Smooth muscle cell (in vitro differentiated cells): ENCODE measurements around the gene CCT6A. TPM values are rescaled to one million over a fixed set of nuclear protein-coding genes. Genes with fewer than 3 reads are reported as not detected.

ENCODE experiments used
- DNase-seq: peaks from one replicate; lab custom pipeline; 2025; ENCODE audit not compliant: unreplicated experiment; lab: John Stamatoyannopoulos, UW
- H2AFZ ChIP-seq: fragments of 200-600 bp; sonication (generic); 2 replicates; pipeline ENCODE4 v1.6.0; 2016; ENCODE audit warnings: antibody characterized with exemption, low read depth, mild to moderate bottlenecking
- H3F3A ChIP-seq: fragments of 200-600 bp; sonication (generic); 2 replicates; pipeline ENCODE4 v1.6.0; 2017; ENCODE audit warnings: antibody characterized with exemption, low read depth
- H3K27ac ChIP-seq: fragments of 200-600 bp; sonication (generic); 2 replicates; pipeline ENCODE4 v1.5.1; 2016; ENCODE audit warnings: low read depth, mild to moderate bottlenecking
- H3K27me3 ChIP-seq: fragments of 200-600 bp; sonication (generic); 2 replicates; pipeline ENCODE4 v1.6.1; 2016; ENCODE audit warnings: low read depth, mild to moderate bottlenecking
- H3K36me3 ChIP-seq: fragments of 200-600 bp; sonication (generic); 2 replicates; pipeline ENCODE4 v1.5.1; 2016; ENCODE audit warnings: low read depth
- H3K4me1 ChIP-seq: fragments of 200-600 bp; sonication (generic); 2 replicates; pipeline ENCODE4 v1.5.1; 2016; ENCODE audit warnings: low read depth
- H3K4me2 ChIP-seq: fragments of 200-600 bp; sonication (generic); 2 replicates; pipeline ENCODE4 v1.6.0; 2016; ENCODE audit warnings: mild to moderate bottlenecking
- H3K4me3 ChIP-seq: fragments of 200-600 bp; sonication (generic); 2 replicates; pipeline ENCODE4 v1.5.1; 2016; ENCODE audit warnings: mild to moderate bottlenecking
- H3K79me2 ChIP-seq: fragments of 200-600 bp; sonication (generic); 2 replicates; pipeline ENCODE4 v1.6.0; 2016; ENCODE audit warnings: low read depth, mild to moderate bottlenecking
- H3K9ac ChIP-seq: fragments of 200-600 bp; sonication (generic); 2 replicates; pipeline ENCODE4 v1.6.0; 2016; ENCODE audit warnings: low read depth
- H3K9me3 ChIP-seq: fragments of 200-600 bp; sonication (generic); replicated peaks from 2 replicates; pipeline ENCODE4 v1.5.1; 2016; ENCODE audit warnings: low read depth
- H4K20me1 ChIP-seq: fragments of 200-600 bp; sonication (generic); 2 replicates; pipeline ENCODE4 v1.6.0; 2016; ENCODE audit warnings: low read depth
- CTCF ChIP-seq: fragments of 200-600 bp; sonication (generic); IDR thresholded peaks from 2 replicates; pipeline ENCODE4 v1.5.1; 2017; ENCODE audit warnings: borderline replicate concordance, mild to moderate bottlenecking, antibody characterized with exemption; ENCODE audit not compliant: insufficient read depth, poor library complexity, severe bottlenecking
- WGBS: methylation state at CpG from one replicate; pipeline ENCODE4 v1.1.7; 2016; ENCODE audit warnings: low lambda C conversion rate; 5-methylcytosine and 5-hydroxymethylcytosine counted together
- polyA plus RNA-seq: library from polyadenylated mRNA; unstranded; fragments of >200 nt; fragmentation: Nextera tagmentation; extraction: Ambion mirVana; gene quantifications from 2 replicates; pipeline ENCODE4 v1.2.1, GENCODE V29; 2016
- total RNA-seq: library from RNA; depleted of rRNA; stranded (reverse); fragments of >200 nt; gene quantifications from 2 replicates; pipeline ENCODE4 v1.2.3, GENCODE V29; 2014

Gene CCT6A
- total and polyA plus RNA-seq, 2 experiments from 2014 or later, result 97.7 to 157 TPM

- H3K79me2 ChIP-seq, result no peaks in the 10 kb centered on the region
- 95% methylated on average over 25 of the region's 29 CpGs for WGBS
Observed at GRCh38 chr7:56081626-56082340, 30.2 kb downstream of the CCT6A start.

DNA sequence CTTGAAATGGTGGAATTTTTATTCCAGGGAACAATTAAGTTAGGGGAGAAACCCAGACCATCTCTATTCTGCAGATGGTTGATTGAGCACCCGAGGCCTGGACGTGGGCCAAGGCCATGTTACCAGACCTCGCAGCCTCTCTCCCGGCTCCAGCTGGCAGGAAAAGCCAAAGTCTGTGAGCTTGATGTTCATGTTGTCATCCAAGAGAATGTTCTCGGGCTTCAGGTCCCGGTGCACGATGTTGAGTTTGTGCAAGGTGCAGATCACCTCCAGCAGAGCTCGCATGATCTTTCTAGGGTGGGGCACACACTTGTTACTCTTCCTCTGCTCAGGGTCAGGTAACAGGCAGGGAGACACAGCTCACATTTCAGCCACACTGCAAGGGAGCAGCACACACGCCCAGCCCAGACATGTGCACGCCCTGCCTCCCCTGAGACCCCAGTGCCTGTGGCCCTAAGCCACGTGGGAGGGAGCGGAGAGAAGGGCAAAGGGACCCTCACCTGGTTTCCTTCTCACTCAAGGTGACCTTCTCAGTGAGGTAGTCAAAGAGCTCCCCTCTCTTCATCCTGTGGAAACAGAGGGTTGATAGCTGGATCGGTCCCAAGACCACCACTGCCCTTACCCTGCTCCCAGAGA, 31.7 kb downstream of the CCT6A start:
- DNase-seq, result no peak
- TF ChIP-seq CTCF, result no peak

More at GRCh38 chr7:56081626-56082340, 30.2 kb downstream of the CCT6A start:
- H3K4me2 ChIP-seq, result no peak overlapping the region
- DNase-seq, result no peak
- no peaks in the 10 kb centered on the region for H3K36me3 ChIP-seq
- no peak overlapping the region for H3K9ac ChIP-seq
- no peaks in the 10 kb centered on the region for H4K20me1 ChIP-seq
- no peaks in the 10 kb centered on the region for H3F3A ChIP-seq
- H3K27ac ChIP-seq, result no peak overlapping the region
- no peak overlapping the region for H2AFZ ChIP-seq
- H3K4me3 ChIP-seq, result no peak overlapping the region
- H3K27me3 ChIP-seq, result no peaks in the 10 kb centered on the region
- no peaks in the 10 kb centered on the region for H3K9me3 ChIP-seq
- H3K4me1 ChIP-seq, result no peaks in the 10 kb centered on the region
- TF ChIP-seq CTCF, result no peak

DNA sequence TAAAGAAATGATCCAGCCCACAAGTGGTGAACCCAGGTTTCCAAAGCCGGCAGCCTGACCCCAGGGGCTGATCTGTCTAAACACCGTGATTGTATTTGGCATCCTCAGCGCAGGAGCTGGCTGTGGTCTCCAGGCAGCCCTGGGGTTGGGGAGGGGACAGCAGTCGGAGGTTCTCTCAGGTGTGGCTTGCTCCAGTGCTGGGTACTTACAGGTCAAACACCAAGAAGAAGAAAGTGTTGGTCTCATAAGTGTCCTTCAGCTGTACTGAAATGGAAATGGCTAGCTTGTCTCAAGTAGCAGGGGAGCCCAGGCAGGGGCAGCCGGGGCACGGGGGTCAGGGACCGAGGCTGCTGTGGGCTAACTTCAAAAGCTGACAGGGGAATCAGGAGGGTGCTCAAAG, 35.2 kb downstream of the CCT6A start:
- no peak for TF ChIP-seq CTCF
- no peaks in the 10 kb centered on the region for H3K4me1 ChIP-seq
- H3K27me3 ChIP-seq, result no peaks in the 10 kb centered on the region
- H3F3A ChIP-seq, result no peaks in the 10 kb centered on the region
- no peaks in the 10 kb centered on the region for H4K20me1 ChIP-seq
- no peak overlapping the region for H3K4me3 ChIP-seq
- H3K9me3 ChIP-seq, result no peaks in the 10 kb centered on the region
- H3K4me2 ChIP-seq, result no peak overlapping the region
- no peak overlapping the region for H3K9ac ChIP-seq
- 96% methylated on average over 6 of the region's 7 CpGs for WGBS
- DNase-seq, result no peak
- no peaks in the 10 kb centered on the region for H3K36me3 ChIP-seq
- H3K27ac ChIP-seq, result no peak overlapping the region
- H2AFZ ChIP-seq, result no peak overlapping the region
- H3K79me2 ChIP-seq, result no peaks in the 10 kb centered on the region

More for the DNA sequence above, 31.7 kb downstream of the CCT6A start:
- Histone ChIP-seq H3F3A (no peaks in the 10 kb centered on the region), H4K20me1 (no peaks in the 10 kb centered on the region), H2AFZ (no peak overlapping the region), H3K4me3 (no peak overlapping the region), H3K4me1 (no peaks in the 10 kb centered on the region), H3K9ac (no peak overlapping the region), H3K36me3 (no peaks in the 10 kb centered on the region), H3K27me3 (no peaks in the 10 kb centered on the region), H3K79me2 (no peaks in the 10 kb centered on the region), H3K4me2 (no peak overlapping the region), H3K9me3 (no peaks in the 10 kb centered on the region), H3K27ac (no peak overlapping the region)
- 96% methylated on average over 13 of the region's 13 CpGs for WGBS

GRCh38 chr7:56087445-56087844, 35.9 kb downstream of the CCT6A start:
- no peak overlapping the region for H3K9ac ChIP-seq
- no peak overlapping the region for H3K4me3 ChIP-seq
- H3K9me3 ChIP-seq, result no peaks in the 10 kb centered on the region
- no peaks in the 10 kb centered on the region for H3K36me3 ChIP-seq
- TF ChIP-seq CTCF, result no peak
- 96% methylated on average over 16 of the region's 16 CpGs for WGBS
- H3F3A ChIP-seq, result no peaks in the 10 kb centered on the region
- no peaks in the 10 kb centered on the region for H3K4me1 ChIP-seq
- DNase-seq, result no peak
- no peaks in the 10 kb centered on the region for H4K20me1 ChIP-seq
- H3K27me3 ChIP-seq, result no peaks in the 10 kb centered on the region
- H3K79me2 ChIP-seq, result no peaks in the 10 kb centered on the region
- H3K4me2 ChIP-seq, result no peak overlapping the region
- no peak overlapping the region for H3K27ac ChIP-seq
- no peak overlapping the region for H2AFZ ChIP-seq
